ENCODE measurements around the gene LY6G5B. TPM values are rescaled to one million over a fixed set of nuclear protein-coding genes. Genes with fewer than 3 reads are reported as not detected.

Gene LY6G5B, protein sequence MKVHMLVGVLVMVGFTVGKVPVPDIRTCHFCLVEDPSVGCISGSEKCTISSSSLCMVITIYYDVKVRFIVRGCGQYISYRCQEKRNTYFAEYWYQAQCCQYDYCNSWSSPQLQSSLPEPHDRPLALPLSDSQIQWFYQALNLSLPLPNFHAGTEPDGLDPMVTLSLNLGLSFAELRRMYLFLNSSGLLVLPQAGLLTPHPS
- 1 to 10 TPM; 3.2 to 8.8 TPM for total RNA-seq
- long read RNA-seq, partial matches to known transcripts, result 0 of 1 reads
- long read RNA-seq, other reads (novel, unspliced or antisense), result 1 of 1 reads

- DNase-seq (no peak), ATAC-seq (no peak)
- intact Hi-C loops (cut with DNase I), result no loop called here
Measured at GRCh38 chr6:31669676-31670075, at the start of gene LY6G5B. Gene LY6G5B (plus strand): TSS chr6:31669976. CDS start chr6:31670951, 975 bp downstream.

- peak; percentile 86 for DNase-seq
- intact Hi-C loops (cut with DNase I), result no loop called here
- ATAC-seq, result peak; percentile 59 to 90
Measured at GRCh38 chr6:31620586-31621319, 49.0 kb upstream of the LY6G5B start, which contains the start of gene PRRC2A. Gene PRRC2A (plus strand): TSS chr6:31620715. CDS start chr6:31622790, 2,075 bp downstream.

DNA sequence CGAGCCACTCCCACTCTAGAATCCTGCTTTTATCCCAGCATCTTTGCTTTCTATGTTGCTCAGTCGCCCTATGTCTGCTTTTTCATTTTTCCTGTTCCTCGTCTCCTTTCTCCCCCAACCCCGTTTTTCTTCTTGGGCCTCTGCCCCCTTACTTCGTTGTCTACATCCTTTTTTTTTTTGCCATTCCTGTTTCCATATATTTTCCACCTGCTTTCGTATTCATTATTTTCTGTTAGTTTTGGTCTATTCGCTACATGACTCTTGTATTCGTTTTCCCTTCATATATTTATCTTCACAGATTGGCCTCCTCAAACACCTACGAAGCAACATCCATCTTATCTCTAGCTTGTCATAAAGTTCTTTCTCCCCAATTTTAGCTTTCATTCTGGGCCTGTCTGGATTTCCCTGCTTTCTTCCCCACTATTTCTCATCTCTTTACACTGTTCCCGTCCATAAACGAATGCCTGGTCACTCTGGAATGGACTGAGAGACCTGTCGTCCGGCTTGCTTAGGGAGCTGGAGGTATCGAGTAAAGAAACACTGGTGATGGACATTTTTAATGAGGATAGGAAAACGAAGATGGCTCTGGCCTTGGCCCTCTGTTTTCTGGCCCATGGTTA, 48.3 kb upstream of the LY6G5B start:
- intact Hi-C loops (cut with DNase I), result no loop called here
- ATAC-seq (no peak), DNase-seq (no peak)

- DNase-seq, result no peak
- no peak for ATAC-seq
- intact Hi-C loops (cut with DNase I), result no loop called here
Measured at GRCh38 chr6:31621991-31622390, 47.8 kb upstream of the LY6G5B start.

DNA sequence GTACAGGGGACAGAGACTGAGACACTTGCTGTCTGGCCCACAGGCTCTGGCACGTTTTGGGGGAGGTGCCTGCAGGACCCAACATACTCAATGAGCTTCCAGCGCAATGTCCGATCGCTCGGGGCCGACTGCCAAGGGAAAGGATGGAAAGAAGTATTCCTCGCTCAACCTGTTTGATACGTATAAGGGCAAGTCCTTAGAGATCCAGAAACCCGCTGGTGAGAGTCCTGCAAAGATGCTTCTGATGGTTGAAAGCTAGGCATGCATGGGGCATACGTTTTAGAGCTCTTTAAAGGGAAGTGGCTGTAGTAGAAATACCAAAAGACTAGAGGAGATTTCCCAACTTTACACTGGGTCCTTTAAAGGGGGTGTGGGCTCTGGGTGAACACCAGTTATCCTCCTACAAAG, 47.1 kb upstream of the LY6G5B start:
- intact Hi-C loops (cut with DNase I), result no loop called here
- no peak for ATAC-seq

GRCh38 chr6:31624070-31624469, 45.7 kb upstream of the LY6G5B start:
- no peak for ATAC-seq
- intact Hi-C loops (cut with DNase I), result no loop called here
- no peak for DNase-seq

More for the DNA sequence above, 47.1 kb upstream of the LY6G5B start:
- no peak for DNase-seq

- intact Hi-C loops (cut with DNase I), result no loop called here
- ATAC-seq (no peak), DNase-seq (no peak)
Measured at GRCh38 chr6:31626952-31627351, 42.8 kb upstream of the LY6G5B start.

GRCh38 chr6:31627690-31628287, 42.0 kb upstream of the LY6G5B start:
- DNase-seq (no peak), ATAC-seq (no peak)
- intact Hi-C loops (cut with DNase I), result no loop called here

DNA sequence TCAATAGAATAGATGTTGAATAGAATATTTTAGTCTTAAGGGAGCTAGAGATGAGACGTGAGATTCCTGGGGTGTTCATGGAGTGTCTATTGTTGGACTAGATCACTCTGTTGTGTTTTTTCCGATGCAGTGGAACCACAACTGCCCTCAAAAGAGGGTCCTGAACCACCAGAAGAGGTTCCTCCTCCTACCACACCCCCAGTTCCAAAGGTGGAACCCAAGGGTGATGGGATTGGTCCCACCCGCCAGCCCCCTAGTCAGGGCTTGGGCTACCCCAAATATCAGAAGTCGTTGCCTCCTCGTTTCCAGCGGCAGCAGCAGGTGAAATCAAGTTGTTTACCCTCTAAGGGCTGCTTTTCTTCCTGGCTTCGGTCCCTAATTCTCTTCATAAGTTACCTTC, 40.8 kb upstream of the LY6G5B start:
- intact Hi-C loops (cut with DNase I), result no loop called here
- ATAC-seq, result no peak
- no peak for DNase-seq

DNA sequence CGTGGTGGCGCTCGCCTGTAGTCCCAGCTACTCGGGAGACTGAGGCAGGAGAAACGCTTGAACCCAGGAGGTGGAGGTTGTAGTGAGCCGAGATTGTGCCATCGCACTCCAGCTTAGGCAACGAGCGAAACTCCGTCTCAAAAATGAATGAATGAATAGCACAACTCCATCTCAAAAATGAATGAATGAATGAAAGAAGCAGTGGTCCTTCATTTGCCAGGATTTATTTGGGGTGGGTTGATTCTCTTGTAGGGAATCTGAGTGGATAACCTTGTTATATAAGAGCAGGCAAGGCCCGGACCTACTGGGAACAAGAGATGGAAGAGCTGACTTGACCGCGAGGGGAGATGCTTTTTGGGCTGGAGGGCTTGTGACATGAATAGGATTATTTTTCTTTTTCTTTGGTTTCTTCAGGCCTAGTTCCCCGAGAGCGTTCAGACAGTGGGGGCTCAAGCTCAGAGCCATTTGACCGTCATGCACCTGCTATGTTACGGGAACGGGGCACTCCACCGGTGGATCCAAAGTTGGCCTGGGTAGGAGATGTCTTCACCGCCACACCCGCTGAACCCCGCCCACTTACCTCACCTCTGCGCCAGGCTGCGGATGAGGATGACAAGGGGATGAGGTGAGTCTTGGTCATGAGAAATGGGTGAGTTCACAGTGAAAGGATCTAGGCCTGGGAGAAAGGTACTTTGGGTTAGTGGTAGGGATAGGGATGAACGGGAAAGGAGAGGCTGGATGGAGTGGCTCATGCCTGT, 39.4 kb upstream of the LY6G5B start:
- ATAC-seq (no peak), DNase-seq (no peak)
- intact Hi-C loops (cut with DNase I), result no loop called here

DNA sequence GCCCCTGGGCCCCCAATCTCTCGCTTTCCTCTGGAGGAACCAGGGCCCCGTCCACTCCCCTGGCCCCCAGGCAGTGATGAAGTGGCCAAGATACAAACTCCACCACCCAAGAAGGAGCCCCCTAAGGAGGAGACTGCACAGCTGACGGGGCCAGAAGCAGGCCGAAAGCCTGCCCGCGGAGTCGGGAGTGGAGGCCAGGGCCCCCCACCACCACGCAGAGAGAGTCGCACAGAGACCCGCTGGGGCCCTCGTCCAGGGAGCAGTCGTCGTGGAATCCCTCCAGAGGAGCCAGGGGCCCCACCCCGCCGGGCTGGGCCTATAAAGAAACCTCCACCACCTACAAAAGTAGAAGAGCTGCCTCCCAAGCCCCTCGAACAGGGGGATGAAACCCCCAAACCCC, 38.6 kb upstream of the LY6G5B start:
- no peak for DNase-seq
- no peak for ATAC-seq
- intact Hi-C loops (cut with DNase I), result no loop called here

GRCh38 chr6:31631681-31632278, 38.0 kb upstream of the LY6G5B start:
- DNase-seq (no peak), ATAC-seq (peak in 1 of 2 donors; percentile 3)
- intact Hi-C loops (cut with DNase I), result no loop called here

DNA sequence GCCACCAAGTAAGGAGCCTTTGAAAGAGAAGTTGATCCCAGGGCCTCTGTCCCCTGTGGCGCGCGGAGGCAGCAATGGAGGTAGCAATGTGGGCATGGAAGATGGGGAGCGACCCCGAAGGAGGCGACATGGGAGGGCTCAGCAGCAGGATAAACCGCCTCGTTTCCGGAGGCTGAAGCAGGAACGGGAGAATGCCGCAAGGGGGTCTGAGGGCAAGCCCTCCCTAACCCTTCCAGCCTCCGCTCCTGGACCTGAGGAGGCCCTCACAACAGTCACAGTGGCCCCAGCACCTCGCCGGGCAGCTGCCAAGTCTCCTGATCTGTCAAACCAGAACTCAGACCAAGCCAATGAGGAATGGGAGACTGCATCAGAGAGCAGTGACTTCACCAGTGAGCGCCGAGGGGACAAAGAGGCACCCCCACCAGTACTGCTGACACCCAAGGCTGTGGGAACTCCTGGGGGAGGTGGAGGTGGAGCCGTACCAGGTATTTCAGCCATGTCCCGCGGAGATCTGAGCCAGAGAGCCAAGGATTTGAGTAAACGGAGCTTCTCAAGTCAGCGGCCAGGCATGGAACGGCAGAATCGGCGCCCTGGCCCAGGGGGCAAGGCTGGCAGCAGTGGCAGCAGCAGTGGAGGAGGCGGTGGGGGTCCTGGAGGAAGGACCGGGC, 37.4 kb upstream of the LY6G5B start:
- DNase-seq, result no peak
- intact Hi-C loops (cut with DNase I), result no loop called here
- peak in 1 of 2 donors; percentile 10 for ATAC-seq

- DNase-seq, result no peak
- intact Hi-C loops (cut with DNase I), result no loop called here
- no peak for ATAC-seq
Measured at GRCh38 chr6:31633447-31633846, 36.3 kb upstream of the LY6G5B start.

- intact Hi-C loops (cut with DNase I), result no loop called here
- ATAC-seq, result no peak
- no peak for DNase-seq
Measured at GRCh38 chr6:31634131-31634530, 35.6 kb upstream of the LY6G5B start.

GRCh38 chr6:31634969-31635575, 34.7 kb upstream of the LY6G5B start:
- ATAC-seq, result peak in 1 of 2 donors; percentile 29
- no peak for DNase-seq
- intact Hi-C loops (cut with DNase I), result no loop called here

- intact Hi-C loops (cut with DNase I), result no loop called here
- DNase-seq (no peak), ATAC-seq (peak in 1 of 2 donors; percentile 7)
Measured at GRCh38 chr6:31636698-31637596, 32.8 kb upstream of the LY6G5B start.
